GM20431 (cell line): ENCODE data around the gene ITGAX.

Experiments
- in situ Hi-C: fragments of 300-500 bp; cut with MseI, MboI; formaldehyde crosslinking; loops from one replicate; pipeline ENCODE4 v1.15.0; 2020; ENCODE audit warnings: low sequenced_read_pairs; ENCODE audit not compliant: unreplicated experiment

The ITGAX gene

GRCh38 chr16:31371619-31372484 is 16.9 kb downstream of the ITGAX start:
- in situ Hi-C loops: no loop called here

GRCh38 chr16:31373235-31373634 is 18.3 kb downstream of the ITGAX start:
- in situ Hi-C loops: no loop called here

DNA sequence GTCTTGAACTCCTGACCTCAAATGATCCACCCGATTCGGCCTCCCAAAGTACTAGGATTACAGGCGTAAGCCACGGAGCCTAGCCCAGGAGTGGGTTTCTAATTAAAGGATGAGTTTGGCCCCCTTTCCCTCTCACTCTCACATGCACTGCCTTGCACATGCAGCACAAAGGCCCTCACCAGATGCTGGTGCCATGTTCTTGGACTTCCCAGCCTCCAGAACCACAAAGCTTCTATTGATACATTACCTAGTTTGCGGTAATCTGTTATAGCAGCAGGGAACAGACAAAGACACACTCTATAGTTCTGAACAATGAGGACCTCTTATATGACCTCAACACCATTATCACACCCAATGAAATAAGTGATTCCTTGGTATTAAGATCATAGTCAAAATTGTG is 20.3 kb downstream of the ITGAX start:
- in situ Hi-C loops: no loop called here

DNA sequence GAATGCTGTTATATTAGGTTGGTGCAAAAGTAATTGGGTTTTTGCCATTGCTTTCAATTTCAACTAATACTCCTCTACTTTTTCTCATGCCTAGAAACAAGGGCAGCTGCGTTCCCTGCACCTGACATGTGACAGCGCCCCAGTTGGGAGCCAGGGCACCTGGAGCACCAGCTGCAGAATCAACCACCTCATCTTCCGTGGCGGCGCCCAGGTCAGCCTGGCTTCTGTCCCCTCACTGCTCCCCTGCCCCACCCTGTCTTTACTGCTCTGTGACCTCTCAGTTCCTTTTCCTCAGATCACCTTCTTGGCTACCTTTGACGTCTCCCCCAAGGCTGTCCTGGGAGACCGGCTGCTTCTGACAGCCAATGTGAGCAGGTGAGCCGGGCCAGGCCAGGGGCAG is 21.7 kb downstream of the ITGAX start:
- in situ Hi-C loops: no loop called here

DNA sequence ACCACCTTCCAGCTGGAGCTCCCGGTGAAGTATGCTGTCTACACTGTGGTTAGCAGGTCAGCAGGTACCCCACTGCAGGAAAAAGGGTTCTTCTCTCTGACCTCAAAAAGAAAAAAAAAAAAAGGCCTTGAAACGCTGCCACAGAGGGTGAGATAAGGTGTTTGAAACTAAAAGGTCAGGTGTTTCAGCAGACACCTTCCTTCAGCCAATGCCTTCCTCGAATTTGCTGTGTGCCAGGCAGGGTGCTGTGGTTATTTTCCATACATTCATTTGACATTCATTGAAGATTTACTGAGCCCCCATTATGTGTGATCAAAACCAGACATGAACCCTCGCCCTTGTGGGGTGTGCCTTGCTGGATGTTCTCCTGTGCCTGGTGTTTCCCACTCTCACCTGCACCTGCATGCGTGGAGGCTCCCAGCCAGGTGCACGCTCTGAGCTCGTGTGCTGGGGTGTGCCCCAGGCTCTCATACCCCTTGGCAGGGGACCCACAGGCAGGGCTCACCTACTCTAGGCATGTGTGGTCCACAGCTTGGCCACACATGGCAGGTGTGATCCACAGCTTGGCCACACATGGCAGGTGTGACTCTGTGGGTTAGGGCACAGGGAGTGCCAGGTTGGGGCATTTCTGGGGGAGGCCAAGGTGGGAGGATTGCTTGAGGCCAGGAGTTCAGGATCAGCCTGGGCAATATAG is 22.4 kb downstream of the ITGAX start:
- in situ Hi-C loops: no loop called here

GRCh38 chr16:31380201-31380600 is 25.2 kb downstream of the ITGAX start:
- in situ Hi-C loops: no loop called here

DNA sequence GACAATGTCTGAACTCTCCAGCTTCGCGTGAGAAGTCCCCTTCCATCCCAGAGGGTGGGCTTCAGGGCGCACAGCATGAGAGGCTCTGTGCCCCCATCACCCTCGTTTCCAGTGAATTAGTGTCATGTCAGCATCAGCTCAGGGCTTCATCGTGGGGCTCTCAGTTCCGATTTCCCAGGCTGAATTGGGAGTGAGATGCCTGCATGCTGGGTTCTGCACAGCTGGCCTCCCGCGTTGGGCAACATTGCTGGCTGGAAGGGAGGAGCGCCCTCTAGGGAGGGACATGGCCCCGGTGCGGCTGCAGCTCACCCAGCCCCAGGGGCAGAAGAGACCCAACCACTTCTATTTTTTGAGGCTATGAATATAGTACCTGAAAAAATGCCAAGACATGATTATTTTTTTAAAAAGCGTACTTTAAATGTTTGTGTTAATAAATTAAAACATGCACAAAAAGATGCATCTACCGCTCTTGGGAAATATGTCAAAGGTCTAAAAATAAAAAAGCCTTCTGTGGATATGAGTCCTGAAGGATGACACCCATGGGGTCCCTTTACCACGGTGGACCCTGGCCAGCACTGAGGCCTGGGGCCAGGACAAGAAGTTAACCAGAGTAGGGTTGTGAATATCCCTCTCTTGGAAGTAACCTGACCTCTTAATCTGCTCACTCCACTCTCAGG is 27.6 kb downstream of the ITGAX start:
- in situ Hi-C loops: no loop called here

- in situ Hi-C loops: no loop called here
Observed at GRCh38 chr16:31385680-31386079, 30.7 kb downstream of the ITGAX start.

DNA sequence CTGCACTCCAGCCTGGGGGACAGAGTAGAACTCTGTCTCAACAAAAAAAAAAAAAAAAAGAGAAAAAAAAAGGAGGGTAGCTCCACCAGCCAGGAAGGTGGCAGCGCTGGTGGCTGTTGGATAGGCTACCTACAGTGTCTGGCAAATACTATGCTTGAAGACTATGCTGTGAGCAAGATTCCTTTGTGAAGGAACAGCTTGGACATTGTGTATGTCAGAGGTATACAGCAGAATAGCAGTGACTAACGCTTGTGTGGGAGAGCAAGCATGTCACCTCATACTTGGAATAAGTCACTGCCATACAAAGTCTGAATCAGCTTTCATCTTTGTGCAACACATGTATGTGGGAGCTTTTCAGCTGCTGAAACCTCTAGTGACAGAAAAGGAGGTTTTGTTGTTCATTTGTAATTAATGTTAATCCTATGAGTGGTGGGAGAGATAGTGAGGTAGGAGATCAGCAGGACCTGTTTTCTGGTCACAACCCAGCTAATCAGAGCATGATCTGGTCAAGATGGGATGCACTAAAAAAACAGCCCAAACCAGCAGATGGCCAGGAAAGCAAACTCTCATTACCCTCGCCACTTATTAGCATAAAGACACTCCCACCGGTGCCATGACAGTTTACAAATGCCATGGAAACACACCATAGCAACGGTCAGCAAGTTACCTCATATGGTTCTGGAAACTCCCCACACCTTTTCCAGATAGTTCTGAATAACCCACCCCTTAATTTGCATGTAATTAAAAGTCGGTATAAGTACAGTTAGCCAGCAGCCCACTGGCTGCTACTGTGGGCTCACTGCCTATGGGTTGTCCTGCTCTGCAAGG is 31.4 kb downstream of the ITGAX start:
- in situ Hi-C loops: no loop called here

DNA sequence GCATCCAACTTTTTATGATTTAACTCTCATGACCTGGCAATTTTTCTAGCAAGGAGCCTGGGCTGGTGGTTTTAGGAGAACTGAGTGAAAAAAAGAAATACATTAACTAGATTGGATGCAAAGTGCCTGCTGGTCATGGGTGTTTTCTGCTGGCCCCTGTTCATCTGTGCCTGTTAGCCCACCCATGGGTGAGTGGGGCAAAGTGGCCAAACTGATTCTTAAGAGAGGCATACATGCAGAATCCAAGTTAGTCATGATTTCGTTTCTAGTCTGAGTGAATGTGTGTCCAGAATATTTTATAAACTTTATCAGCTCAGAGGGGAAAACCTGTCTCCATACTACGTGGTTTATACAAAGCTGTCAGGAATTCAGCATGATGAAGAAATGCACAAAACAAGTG is 33.6 kb downstream of the ITGAX start:
- in situ Hi-C loops: no loop called here

DNA sequence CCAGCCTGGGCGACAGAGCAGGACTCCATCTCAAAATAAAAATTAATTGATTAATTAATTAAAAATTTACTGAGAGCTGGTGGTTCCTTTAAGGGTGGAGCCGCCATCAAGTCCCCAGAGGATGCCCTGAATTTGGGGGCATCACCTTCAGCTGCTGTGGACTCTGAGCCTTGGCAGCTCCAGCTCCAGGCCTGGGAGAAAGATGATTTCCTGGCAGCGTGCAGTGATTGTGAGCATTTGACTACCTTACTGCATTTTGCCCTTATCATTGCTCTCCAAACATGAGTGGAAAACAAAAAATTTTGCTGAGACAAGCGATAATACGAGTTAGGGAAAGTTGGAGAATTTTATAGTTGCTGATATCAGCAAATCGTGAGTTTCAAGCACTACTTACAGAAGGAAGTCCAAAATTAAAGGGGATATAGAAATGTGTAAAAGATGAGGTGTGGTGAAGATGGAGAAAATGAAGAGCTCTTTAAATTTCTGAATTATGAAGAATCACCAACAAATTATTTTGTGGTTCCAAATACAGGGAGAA is 35.6 kb downstream of the ITGAX start:
- in situ Hi-C loops: no loop called here

DNA sequence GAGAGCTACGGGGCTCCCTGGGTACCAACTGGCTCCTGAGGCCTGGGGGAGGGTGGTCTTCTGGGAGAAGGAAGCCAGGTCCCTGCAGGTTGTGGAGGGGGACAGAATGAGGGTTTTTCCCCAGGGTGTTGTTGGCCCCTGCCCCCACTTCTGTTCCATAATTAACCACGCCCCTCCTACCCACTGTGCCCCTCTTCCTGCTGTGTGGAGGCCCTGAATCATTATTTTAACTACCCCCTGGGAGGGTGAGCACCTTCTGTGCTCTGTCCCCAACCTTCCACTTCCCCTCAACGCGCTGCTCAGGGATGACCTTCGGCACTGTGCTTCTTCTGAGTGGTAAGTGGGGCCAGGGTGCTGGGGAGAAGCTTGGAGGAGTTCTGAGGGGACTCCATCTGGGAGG is 38.1 kb downstream of the ITGAX start, which contains the start of gene ITGAD:
ITGAD (plus strand) TSS at position 280 of the 400 bp plus-strand sequence; CDS start at position 306, 26 bp downstream.
- in situ Hi-C loops: no loop called here

DNA sequence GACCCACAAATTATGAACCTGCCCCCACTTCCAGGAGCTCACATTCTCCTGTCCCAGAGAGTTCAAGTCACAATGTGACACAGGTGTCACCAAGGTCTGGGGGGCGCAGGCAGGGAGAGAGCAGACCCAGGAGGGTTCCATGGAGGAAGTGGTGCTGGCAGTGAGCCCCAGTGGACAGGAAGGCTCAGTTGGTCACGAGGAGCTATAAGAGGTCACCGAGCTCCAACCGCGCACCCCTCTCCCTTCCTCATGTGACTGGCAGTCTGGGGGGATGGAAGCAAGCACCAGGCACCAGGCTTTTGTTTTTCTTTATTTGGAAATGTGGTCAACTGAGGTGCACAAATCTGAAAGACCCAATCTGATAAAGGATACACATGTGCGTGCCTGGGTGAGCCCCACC is 40.7 kb downstream of the ITGAX start:
- in situ Hi-C loops: no loop called here

- in situ Hi-C loops: no loop called here
Observed at GRCh38 chr16:31397096-31397660, 42.2 kb downstream of the ITGAX start.

DNA sequence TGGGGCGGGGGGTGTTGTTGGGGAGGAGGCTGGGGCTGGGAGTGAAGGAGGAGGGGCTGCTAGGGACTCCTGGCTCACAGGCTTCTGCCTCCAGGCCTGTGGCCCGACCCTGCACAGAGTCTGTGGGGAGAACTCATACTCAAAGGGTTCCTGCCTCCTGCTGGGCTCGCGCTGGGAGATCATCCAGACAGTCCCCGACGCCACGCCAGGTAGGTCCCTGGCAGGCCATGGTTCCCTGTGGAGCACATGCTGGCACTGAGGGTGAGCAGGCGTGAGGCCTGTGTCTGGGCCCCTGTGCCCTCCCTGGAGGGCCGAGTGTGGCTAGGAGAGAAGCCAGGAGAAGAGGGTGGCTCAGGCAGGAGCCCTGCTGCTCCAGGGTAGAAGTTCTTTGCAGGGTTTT is 42.7 kb downstream of the ITGAX start:
- in situ Hi-C loops: no loop called here

DNA sequence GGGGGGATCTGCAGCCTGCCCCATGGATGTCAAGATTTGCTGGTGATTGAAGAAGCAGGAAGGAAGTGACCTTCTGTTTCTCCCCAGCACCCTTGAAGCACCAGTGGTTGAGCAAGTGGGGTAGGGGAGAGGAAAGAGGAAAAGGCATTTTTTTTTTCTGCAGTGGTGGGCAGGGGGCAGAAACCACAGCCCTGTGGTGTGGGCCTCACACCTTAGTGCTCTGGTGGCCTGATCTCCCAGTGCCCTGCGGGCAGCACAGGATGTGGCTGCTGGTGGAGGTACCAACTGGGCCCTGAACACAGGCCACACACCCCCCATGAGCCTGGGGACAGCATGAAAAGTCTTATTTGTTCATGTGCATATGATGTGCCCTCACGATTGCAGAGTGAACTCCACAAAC is 45.2 kb downstream of the ITGAX start:
- in situ Hi-C loops: no loop called here

GRCh38 chr16:31401436-31401835 is 46.5 kb downstream of the ITGAX start:
- in situ Hi-C loops: no loop called here

DNA sequence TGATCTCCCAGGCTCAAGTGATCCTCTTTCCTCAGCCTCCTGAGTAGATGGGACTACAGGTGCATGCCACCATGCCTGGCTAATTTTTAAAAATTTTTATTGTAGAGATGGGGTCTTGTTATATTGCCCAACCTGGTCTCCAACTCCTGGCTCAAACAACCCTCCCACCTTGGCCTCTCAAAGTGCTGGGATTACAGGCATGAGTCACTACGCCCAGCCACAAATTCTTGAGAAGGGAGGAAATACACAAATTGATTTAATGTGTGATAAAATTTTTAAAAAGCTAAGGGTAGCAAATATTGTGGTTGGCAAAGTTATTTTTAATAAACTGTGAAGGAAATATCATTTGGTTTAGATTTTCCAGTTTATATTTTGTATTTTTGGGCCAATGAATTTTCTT is 47.7 kb downstream of the ITGAX start:
- in situ Hi-C loops: no loop called here

DNA sequence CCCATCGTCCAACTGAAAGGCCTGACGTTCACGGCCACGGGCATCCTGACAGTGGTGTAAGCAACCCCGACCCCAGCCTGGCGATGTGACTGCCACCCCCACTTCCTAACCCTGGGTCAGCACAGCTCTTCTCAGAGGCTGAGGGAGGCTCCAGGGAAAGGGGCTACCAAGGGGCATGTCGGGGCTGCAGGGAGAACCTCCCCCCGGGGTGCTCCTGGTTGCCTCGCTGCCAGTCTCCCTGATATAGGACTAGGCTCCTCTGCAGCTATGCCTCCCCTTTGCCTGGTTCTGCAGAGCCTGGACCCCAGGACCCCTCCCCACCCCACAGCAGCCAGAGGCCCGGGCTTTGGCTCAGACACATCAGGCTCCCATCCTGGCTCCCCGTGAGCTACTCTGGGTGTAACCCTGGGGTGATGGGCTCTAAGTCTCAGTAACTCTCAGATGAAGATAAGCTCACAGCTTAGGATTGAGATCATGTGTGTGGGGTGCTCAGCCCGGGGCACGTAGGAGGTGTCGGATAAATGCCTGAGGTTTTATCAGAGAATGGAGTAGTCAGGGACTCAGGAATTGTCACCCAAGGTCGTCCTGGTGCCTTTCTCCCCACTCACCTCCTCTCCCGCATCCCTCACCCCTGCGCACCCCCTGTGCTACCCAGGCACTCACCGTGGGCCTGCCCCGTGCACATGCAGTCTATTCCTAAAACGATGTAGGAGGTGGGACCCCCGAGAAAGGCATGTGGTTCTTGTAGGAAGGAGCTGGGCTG is 48.8 kb downstream of the ITGAX start:
- in situ Hi-C loops: no loop called here
